ENCODE results near the gene MCCC2.
A peak's percentile ranks its signal among the peaks of the same experiment; 100 is the strongest.
"Not testable (repeated sequence)": the region's sequence is repeated elsewhere in the genome, so short reads cannot be mapped to it uniquely, and the experiment has no call there.

MCCC2 gene

GRCh38 chr5:71573591-71573990 lies 13.5 kb upstream of the MCCC2 start:
- no peak overlapping the region for H3K4me3 ChIP-seq (ENCODE audit: low read length)
- DNase-seq (ENCODE audit: low read depth): no peak
- TF ChIP-seq CTCF (conservative IDR thresholded peaks at IDR 0.05; ENCODE audit: low read depth, low read length): no peak

- H3K4me3 ChIP-seq (ENCODE audit: low read length); DNase-seq (ENCODE audit: low read depth): not testable (repeated sequence)
Observed at GRCh38 chr5:71575588-71575987, 11.6 kb upstream of the MCCC2 start.

- no peak for TF ChIP-seq CTCF (conservative IDR thresholded peaks at IDR 0.05; ENCODE audit: low read depth, low read length)
- no peak overlapping the region for H3K4me3 ChIP-seq (ENCODE audit: low read length)
Observed at GRCh38 chr5:71576241-71576640, 10.9 kb upstream of the MCCC2 start.

GRCh38 chr5:71577839-71578238 lies 9.3 kb upstream of the MCCC2 start:
- not testable (repeated sequence) for H3K4me3 ChIP-seq (ENCODE audit: low read length); DNase-seq (ENCODE audit: low read depth)

More at GRCh38 chr5:71576241-71576640, 10.9 kb upstream of the MCCC2 start:
- DNase-seq (ENCODE audit: low read depth): no peak

GRCh38 chr5:71582945-71583584 lies 4.1 kb upstream of the MCCC2 start:
- no peak for TF ChIP-seq CTCF (conservative IDR thresholded peaks at IDR 0.05; ENCODE audit: low read depth, low read length)
- no peak for DNase-seq (ENCODE audit: low read depth)
- H3K4me3 ChIP-seq (ENCODE audit: low read length): no peak overlapping the region

- no peak for TF ChIP-seq CTCF (conservative IDR thresholded peaks at IDR 0.05; ENCODE audit: low read depth, low read length)
- peak overlapping the region; percentile 66 for H3K4me3 ChIP-seq (ENCODE audit: low read length)
- DNase-seq (ENCODE audit: low read depth): no peak
Observed at GRCh38 chr5:71586052-71586940, 844 bp upstream of the MCCC2 start.

- no peak for DNase-seq (ENCODE audit: low read depth)
- no peak for TF ChIP-seq CTCF (conservative IDR thresholded peaks at IDR 0.05; ENCODE audit: low read depth, low read length)
- H3K4me3 ChIP-seq (ENCODE audit: low read length): peak overlapping the region; percentile 66
Observed at GRCh38 chr5:71587766-71588532, 809 bp downstream of the MCCC2 start.

All from retinal pigment epithelial cell (primary cell).